ENCODE measurements around the gene NR3C2.
"Not testable (repeated sequence)": the region's sequence is repeated elsewhere in the genome, so short reads cannot be mapped to it uniquely, and the experiment has no call there.

Gene NR3C2

GRCh38 chr4:148330724-148331123 lies 111.5 kb downstream of the NR3C2 start:
- H3K4me3 ChIP-seq (ENCODE audit: low read depth, low read length) = no peak overlapping the region
- no peak for DNase-seq (ENCODE audit: low read depth)

DNA sequence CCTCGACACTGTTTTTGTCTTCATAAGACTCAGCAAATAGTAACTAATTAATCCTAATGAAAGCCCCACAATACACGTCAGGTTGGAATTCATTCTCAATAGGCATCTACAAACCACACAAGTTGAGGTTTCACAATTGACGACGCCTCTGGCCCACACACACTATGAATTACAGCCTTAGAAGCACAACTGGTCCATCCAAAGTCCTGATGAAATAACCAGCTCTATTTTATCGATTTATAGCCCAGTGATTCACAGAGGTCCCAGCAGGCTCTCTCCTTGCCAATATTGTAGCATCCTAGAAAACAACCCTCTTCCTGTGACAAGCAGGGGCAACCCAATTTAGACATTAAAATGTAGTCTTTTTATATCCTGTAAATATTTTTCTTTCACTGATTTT lies 112.1 kb downstream of the NR3C2 start:
- no peak overlapping the region for H3K4me3 ChIP-seq (ENCODE audit: low read depth, low read length)
- DNase-seq (ENCODE audit: low read depth) = no peak

DNA sequence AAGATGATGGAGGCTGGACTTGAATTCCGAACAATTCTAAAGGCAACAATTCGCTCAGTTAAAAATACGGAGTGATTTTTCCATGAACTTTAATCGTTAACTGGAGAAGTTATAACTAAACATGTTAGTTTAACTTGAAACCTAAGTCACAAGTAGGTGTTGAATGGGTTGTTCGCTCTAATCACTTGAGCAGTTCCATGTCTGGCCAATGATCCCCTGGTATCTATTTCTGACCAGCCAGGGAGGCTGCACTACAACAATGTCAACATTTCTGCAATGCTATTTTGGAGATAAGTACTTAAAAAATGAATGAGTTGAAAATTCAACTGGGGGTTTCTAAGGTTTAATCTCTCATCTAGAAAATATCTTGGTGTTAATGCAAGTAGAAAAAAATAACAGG lies 112.5 kb downstream of the NR3C2 start:
- no peak for DNase-seq (ENCODE audit: low read depth)
- H3K4me3 ChIP-seq (ENCODE audit: low read depth, low read length) = no peak overlapping the region

GRCh38 chr4:148327683-148328082 lies 114.5 kb downstream of the NR3C2 start:
- no peak overlapping the region for H3K4me3 ChIP-seq (ENCODE audit: low read depth, low read length)
- DNase-seq (ENCODE audit: low read depth) = no peak

DNA sequence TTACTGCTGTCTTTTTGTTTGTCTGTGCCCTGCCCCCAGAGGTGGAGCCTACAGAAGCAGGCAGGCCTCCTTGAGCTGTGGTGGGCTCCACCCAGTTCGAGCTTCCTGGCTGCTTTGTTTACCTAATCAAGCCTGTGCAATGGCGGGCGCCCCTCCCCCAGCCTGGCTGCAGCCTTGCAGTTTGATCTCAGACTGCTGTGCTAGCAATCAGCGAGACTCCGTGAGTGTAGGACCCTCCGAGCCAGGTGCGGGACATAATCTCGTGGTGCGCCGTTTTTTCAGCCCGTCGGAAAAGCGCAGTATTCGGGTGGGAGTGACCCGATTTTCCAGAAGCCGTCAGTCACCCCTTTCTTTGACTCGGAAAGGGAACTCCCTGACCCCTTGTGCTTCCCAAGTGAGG lies 118.9 kb downstream of the NR3C2 start:
- DNase-seq (ENCODE audit: low read depth); H3K4me3 ChIP-seq (ENCODE audit: low read depth, low read length): not testable (repeated sequence)

DNA sequence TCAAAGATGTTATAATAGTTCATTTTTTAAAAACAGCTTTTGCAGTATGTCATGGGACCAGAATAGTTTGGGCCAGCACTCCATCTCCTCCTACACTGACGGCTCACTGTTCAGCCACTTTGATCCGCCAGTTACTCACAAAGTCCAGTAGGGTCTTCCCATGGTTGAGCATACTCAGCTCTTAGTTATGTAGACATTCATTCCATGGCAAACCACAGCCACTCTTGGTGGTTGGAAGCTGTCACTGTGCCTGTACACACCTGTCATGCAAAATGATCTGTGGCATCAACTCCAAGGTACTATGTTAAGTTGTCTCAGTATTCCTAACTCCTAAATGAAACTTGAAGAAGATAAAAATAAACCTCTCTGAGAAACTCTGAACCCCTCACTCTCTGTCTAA lies 127.2 kb downstream of the NR3C2 start:
- H3K4me3 ChIP-seq (ENCODE audit: low read depth, low read length) = no peak overlapping the region
- peak; percentile 56 for DNase-seq (ENCODE audit: low read depth)

- H3K4me3 ChIP-seq (ENCODE audit: low read depth, low read length) = no peak overlapping the region
- no peak for DNase-seq (ENCODE audit: low read depth)
These were observed 129.2 kb downstream of the NR3C2 start for GRCh38 chr4:148312956-148313490.

GRCh38 chr4:148311526-148311925 lies 130.7 kb downstream of the NR3C2 start:
- DNase-seq (ENCODE audit: low read depth) = no peak
- no peak overlapping the region for H3K4me3 ChIP-seq (ENCODE audit: low read depth, low read length)

DNA sequence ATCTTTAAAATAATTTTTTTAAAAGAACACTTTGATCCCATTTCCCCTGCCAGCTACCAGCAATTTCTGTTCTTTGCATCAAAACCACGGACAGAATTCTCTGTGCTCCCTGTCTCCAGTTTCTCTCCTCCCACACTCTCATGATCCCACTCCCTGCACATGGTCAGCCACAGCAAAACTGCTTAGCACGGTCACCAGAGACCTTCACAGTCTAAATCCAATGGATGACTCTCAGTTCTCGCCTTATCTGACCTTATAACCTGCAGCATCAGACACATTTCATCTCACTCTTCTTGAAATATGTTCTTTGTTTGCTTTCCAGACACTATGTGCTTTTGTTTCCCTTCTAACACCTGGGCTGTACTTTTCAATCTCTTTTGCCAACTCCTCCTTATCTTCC lies 131.5 kb downstream of the NR3C2 start:
- no peak for DNase-seq (ENCODE audit: low read depth)
- H3K4me3 ChIP-seq (ENCODE audit: low read depth, low read length) = no peak overlapping the region

DNA sequence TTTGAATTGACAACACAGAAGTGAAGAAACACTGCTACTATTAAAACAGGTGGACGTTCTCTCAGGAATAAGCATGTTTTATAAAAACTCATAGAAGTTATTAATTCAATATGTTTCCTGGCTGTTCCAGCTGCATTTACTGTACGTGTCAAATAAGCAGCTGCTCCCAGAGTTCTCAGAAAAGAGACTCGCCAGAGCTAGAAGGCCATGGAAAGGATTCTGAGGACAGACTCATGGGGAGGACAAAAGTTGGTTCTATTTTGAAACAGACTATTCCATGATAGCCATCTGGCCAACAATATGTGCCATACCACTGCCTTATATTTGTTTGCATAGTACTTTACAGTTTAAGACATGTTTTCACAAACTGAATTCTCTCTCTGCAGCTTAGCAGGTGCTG lies 136.5 kb downstream of the NR3C2 start:
- no peak overlapping the region for H3K4me3 ChIP-seq (ENCODE audit: low read depth, low read length)
- no peak for DNase-seq (ENCODE audit: low read depth)

DNA sequence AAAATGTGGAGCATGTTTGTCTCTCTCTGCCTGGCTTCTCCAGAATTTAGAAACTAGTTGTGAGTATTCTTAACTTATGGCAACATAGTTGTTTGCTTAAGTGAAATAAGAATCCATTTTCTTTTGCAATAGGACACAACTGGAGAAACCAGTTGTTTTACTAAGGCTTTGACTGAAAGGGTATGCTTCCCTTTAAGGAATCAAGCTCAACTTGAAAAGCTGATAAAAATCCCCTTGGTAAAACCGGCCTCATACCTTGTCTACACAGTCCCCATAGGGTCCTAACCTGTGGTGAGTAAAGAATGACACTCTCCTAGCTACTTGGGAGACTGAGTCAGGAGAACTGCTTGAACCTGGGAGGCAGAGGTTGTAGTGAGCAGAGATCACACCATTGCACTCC lies 139.8 kb downstream of the NR3C2 start:
- no peak overlapping the region for H3K4me3 ChIP-seq (ENCODE audit: low read depth, low read length)
- no peak for DNase-seq (ENCODE audit: low read depth)

DNA sequence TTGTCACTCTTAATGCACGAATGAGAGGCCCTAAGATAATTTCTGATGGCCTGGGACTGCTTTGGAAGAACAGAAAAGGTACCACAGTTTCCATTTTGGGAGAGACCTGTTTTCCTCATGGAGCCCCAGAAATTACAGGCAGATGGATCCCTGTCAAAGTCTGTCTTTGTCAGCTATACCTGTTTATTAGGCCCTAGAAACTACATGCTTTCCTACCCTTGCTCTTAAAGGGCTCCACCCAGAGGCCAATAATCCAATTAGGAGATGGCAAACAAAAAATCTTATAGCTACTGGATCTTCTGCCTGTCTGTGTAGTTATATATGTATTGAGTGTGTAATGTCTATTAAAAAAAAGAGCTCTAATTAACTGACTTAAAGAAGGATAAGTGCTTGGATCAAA lies 141.3 kb downstream of the NR3C2 start:
- no peak for DNase-seq (ENCODE audit: low read depth)
- H3K4me3 ChIP-seq (ENCODE audit: low read depth, low read length) = no peak overlapping the region

GRCh38 chr4:148299337-148299736 lies 142.9 kb downstream of the NR3C2 start:
- DNase-seq (ENCODE audit: low read depth) = no peak
- no peak overlapping the region for H3K4me3 ChIP-seq (ENCODE audit: low read depth, low read length)

DNA sequence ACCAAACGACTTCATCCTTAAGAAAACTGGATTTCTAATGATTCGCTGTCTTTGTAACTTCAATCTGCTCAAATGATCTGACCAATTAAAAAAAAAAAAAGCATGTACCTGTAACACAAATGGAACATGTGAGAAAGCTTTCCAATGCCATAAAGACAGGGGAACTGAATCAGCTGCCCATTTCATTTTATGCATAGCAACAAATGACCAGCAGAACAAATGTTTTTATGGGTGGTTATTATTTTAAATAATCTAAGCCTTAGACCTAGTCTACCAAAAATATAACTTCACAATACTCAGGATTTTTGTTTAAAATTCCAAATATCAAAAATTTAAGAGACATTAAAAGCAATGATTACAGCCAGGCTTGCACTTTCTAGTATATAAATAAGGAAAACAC lies 145.7 kb downstream of the NR3C2 start:
- no peak overlapping the region for H3K4me3 ChIP-seq (ENCODE audit: low read depth, low read length)
- DNase-seq (ENCODE audit: low read depth) = no peak

- H3K4me3 ChIP-seq (ENCODE audit: low read depth, low read length) = no peak overlapping the region
- DNase-seq (ENCODE audit: low read depth) = no peak
These were observed 146.6 kb downstream of the NR3C2 start for GRCh38 chr4:148295642-148296041.

DNA sequence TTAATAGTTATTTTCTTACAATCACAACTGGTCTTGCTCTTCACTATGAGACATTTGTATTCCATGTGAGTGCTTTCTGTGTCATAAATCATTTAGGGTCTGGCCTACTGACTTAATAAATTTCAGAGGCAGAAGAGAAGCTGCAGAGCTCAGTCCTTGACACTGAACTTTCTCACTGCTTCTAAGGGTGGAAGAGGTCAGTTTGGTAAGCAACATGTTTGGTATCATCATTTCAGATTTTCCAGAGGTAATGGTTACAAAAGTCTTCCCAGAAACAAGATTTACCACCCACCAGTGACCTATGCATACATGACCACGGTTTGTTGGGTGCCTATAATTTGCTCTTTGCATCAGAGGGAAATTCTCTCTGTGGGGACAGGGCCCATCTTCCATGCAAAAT lies 148.6 kb downstream of the NR3C2 start:
- H3K4me3 ChIP-seq (ENCODE audit: low read depth, low read length) = no peak overlapping the region
- DNase-seq (ENCODE audit: low read depth) = no peak

- DNase-seq (ENCODE audit: low read depth) = no peak
- no peak overlapping the region for H3K4me3 ChIP-seq (ENCODE audit: low read depth, low read length)
These were observed 149.5 kb downstream of the NR3C2 start for GRCh38 chr4:148292686-148293085.

GRCh38 chr4:148289740-148290139 lies 152.5 kb downstream of the NR3C2 start:
- H3K4me3 ChIP-seq (ENCODE audit: low read depth, low read length) = no peak overlapping the region
- no peak for DNase-seq (ENCODE audit: low read depth)

DNA sequence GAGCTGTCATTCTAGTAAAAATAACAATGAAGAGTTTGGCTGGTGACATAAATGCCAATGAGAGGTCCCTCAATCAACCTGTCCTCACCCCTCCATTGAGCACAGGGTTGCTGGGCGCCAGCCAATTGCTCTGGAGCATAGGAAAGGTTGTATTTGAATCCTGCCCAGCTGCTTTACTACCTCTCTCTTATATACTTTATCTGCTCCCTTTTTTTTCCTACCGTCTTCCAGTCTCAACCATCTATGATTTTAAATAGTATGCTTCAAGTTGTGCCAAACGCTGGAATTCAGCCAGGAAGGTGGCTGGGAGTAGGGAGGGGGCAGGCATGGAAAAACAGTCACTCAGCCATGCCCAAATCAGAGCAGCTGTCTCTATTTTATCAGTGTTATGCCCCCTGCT lies 153.8 kb downstream of the NR3C2 start:
- DNase-seq (ENCODE audit: low read depth) = no peak
- no peak overlapping the region for H3K4me3 ChIP-seq (ENCODE audit: low read depth, low read length)

- no peak for DNase-seq (ENCODE audit: low read depth)
- H3K4me3 ChIP-seq (ENCODE audit: low read depth, low read length) = no peak overlapping the region
These were observed 155.1 kb downstream of the NR3C2 start for GRCh38 chr4:148287111-148287510.

GRCh38 chr4:148286012-148286411 lies 156.2 kb downstream of the NR3C2 start:
- no peak for DNase-seq (ENCODE audit: low read depth)
- no peak overlapping the region for H3K4me3 ChIP-seq (ENCODE audit: low read depth, low read length)

DNA sequence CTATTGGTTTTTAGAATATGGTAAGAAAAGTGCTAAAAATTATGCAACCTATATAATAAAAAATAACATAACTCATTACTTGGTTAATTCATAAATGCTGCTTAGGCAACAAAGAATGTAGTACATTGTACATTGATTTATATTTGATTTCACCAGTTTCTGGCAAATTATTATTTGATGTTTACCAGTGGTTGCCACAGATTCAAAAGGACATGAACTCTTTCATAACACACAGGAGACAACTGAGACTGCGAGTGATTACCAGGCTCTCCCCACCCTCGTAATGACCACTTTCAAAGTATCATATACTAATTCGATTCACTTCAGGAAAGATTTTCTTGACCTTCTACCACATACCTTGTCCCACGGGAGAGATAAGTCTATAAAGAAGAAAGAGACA lies 158.5 kb downstream of the NR3C2 start:
- DNase-seq (ENCODE audit: low read depth) = no peak
- no peak overlapping the region for H3K4me3 ChIP-seq (ENCODE audit: low read depth, low read length)
